Stimulated activated CD4-positive, alpha-beta T cell treated with anti-CD3 and anti-CD28 coated beads, Interleukin-4, amount 100 ng/mL, for 4 hours (primary cell): ENCODE data around the gene LYRM4.

Experiments
- DNase-seq, 2 experiments: peaks; one replicate each; pipeline ENCODE4 v3.0.0-alpha.2; 2020

LYRM4 gene

GRCh38 chr6:5116243-5116991 is 144.3 kb downstream of the LYRM4 start:
- no peak for DNase-seq

GRCh38 chr6:5115168-5115567 is 145.6 kb downstream of the LYRM4 start:
- DNase-seq = no peak

- DNase-seq = no peak
Measured at GRCh38 chr6:5113096-5113495, 147.7 kb downstream of the LYRM4 start.

- DNase-seq = no peak
Measured at GRCh38 chr6:5112066-5112799, 148.5 kb downstream of the LYRM4 start.

GRCh38 chr6:5111626-5112025 is 149.1 kb downstream of the LYRM4 start:
- DNase-seq = no peak

GRCh38 chr6:5110246-5110645 is 150.5 kb downstream of the LYRM4 start:
- no peak for DNase-seq

GRCh38 chr6:5109436-5109835 is 151.3 kb downstream of the LYRM4 start:
- DNase-seq = no peak

- DNase-seq = no peak
Measured at GRCh38 chr6:5108536-5109150, 152.1 kb downstream of the LYRM4 start.

- DNase-seq = no peak
Measured at GRCh38 chr6:5108068-5108467, 152.7 kb downstream of the LYRM4 start.

GRCh38 chr6:5107341-5107740 is 153.4 kb downstream of the LYRM4 start:
- no peak for DNase-seq

- no peak for DNase-seq
Measured at GRCh38 chr6:5105146-5105545, 155.6 kb downstream of the LYRM4 start.

GRCh38 chr6:5104667-5105066 is 156.1 kb downstream of the LYRM4 start:
- no peak for DNase-seq

GRCh38 chr6:5103250-5103649 is 157.5 kb downstream of the LYRM4 start:
- no peak for DNase-seq

- DNase-seq = no peak
Measured at GRCh38 chr6:5102267-5102970, 158.3 kb downstream of the LYRM4 start.

- no peak for DNase-seq
Measured at GRCh38 chr6:5100806-5101205, 159.9 kb downstream of the LYRM4 start.

- no peak for DNase-seq
Measured at GRCh38 chr6:5099537-5099936, 161.2 kb downstream of the LYRM4 start.

GRCh38 chr6:5098501-5099270 is 162.1 kb downstream of the LYRM4 start:
- DNase-seq = no peak

- DNase-seq = no peak
Measured at GRCh38 chr6:5096482-5096881, 164.3 kb downstream of the LYRM4 start.

- no peak for DNase-seq
Measured at GRCh38 chr6:5095236-5095635, 165.5 kb downstream of the LYRM4 start.

GRCh38 chr6:5094327-5094726 is 166.4 kb downstream of the LYRM4 start:
- DNase-seq = no peak

- no peak for DNase-seq
Measured at GRCh38 chr6:5093231-5094015, 167.3 kb downstream of the LYRM4 start.
